ENCODE data around the gene ALKBH2.

The ALKBH2 gene

DNA sequence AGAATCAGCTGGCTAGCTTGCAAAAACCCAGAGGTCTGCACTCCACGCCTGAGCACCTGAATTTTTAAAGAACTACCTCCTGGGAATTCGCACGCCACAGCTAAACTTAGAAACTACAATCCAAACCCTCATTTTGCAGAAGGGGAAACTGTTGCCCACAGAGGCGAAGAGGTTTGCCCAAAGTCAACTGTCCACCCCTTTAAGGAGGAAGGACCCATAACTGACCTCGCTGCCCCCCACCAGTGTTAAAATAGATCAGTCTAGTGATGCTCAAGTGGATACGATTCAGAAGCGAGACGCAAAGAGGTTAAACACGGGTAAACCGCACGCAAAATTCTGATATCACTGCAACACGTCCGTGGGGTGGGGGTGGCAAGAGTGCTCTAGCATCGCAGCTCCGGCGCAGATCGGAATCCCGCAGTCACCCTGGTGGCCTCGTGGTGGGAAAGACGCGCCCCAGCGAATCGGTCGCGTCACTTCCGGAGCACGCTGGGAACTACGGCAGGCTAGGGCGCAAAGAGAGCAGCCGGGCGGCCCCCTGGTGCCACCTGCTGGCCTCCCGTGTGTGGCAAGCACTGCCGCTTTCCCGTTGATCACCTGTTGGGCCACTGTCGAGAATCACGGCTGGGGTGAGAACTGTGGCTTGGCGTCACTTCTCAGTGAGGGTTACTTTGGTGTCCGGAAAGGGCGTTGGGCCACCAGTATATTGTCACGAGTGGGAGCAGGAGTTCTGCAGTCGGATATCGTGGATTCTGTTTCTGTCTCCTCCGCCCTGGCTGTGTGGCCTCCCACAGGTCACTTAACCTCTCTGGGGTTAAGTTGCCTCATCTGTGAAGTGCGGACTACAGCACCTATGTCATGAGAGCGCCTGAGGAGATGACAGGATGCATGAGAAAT, at the start of gene ALKBH2:
Gene ALKBH2, minus strand, starts transcription at position 451 of the 897 bp plus-strand sequence. CDS start 686 bp downstream, outside the sequence.
- peak; percentile 83 for DNase-seq

DNA sequence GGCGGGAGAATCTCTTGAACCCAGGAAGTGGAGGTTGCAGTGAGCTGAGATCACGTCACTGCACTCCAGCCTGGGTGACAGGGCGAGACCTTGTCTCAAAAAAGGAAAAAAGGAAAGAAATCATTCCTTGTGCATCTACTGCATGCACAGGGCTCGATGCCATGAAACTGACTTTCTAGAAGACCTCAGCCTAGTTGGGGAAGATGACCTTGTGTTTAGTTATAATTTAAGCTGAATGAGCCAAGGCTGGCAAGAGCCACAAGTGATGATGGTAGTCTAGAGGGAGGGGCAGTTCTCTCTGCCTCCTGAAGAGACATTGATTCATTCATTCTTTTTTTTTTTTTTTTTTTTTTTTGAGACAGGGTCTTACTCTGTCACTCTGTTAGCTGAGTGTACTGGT, 47.3 kb upstream of the ALKBH2 start:
- DNase-seq = no peak

DNA sequence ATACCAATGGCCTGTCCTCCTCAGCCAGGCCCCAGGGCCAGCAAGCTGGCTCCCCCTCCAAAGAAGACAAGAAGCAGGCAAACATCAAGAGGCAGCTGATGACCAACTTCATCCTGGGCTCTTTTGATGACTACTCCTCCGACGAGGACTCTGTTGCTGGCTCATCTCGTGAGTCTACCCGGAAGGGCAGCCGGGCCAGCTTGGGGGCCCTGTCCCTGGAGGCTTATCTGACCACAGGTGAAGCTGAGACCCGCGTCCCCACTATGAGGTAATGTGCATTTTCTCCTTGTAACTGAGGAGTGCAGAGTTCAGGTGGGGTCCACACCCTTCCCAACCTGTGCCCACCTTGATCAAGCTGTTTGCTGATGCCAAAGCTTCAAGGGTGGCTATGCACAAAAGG, 46.5 kb upstream of the ALKBH2 start:
- DNase-seq = no peak

DNA sequence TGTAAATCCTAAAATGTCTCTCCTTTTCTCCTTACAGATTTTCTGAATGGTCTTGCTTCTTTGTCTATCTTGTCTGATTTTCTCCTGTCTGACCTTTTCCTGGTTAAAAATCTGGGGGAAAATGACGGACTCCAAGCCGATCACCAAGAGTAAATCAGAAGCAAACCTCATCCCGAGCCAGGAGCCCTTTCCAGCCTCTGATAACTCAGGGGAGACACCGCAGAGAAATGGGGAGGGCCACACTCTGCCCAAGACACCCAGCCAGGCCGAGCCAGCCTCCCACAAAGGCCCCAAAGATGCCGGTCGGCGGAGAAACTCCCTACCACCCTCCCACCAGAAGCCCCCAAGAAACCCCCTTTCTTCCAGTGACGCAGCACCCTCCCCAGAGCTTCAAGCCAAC, 46.1 kb upstream of the ALKBH2 start:
- no peak for DNase-seq

- DNase-seq = no peak
These were observed 43.8 kb upstream of the ALKBH2 start for GRCh38 chr12:109137055-109137454.

DNA sequence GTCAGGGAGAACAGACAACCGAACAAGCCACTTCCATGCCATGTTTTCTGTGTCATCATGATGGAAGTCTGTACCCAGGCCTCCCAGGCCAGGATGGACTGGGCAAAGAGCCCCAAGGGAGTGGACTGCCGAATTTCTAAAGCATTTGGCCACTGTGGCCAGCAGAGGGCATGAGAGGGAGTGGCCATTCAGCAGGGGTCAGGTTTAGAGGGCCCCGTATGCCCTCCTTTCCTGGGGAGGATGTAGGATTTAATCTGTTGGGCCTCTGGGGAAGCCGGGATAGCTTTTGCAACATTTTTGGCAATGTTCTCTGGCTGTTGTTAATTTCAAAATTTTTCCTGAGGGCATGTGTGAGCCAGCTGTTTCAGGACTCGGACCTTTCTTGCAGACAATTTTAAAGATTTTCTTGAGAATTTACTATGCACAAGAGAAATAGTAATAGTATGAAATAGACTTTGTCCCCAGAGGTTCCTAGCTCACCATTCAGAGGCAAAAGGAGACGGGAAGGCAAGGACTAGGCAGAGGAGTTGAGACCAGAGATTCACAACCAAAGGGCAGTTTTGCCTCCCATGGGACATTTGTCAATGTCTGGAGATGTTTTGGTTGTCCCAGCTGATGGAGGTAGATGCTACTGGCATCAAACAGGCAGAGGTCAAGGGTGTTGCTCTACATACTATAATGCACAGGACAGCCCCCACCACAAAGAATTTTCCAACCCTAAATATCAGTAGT, 41.1 kb upstream of the ALKBH2 start:
- DNase-seq = no peak

- peak; percentile 38 for DNase-seq
These were observed 38.1 kb upstream of the ALKBH2 start for GRCh38 chr12:109131154-109132050.

- DNase-seq = no peak
These were observed 37.3 kb upstream of the ALKBH2 start for GRCh38 chr12:109130297-109131153.

GRCh38 chr12:109127533-109128242, 34.4 kb upstream of the ALKBH2 start:
- no peak for DNase-seq

DNA sequence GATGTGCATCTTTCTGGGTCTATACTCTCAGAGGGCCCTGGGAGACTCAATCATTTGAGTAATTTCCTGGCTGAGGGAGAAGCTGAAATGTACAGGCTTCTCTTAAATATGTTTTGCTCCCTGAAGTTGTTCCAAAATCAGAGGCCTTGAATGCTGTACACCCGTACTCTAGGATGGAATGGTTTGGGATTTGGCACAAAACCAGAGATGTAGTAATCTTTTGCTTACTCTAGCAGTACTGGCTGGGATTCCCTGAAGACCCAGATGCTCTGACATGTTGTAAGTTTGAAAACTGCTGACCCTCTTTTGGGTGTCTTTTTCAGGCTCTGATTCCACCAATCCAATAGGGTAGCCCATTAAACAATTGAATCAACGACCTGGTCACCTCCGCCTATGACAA, 33.5 kb upstream of the ALKBH2 start:
- no peak for DNase-seq

GRCh38 chr12:109125791-109126190, 32.5 kb upstream of the ALKBH2 start:
- no peak for DNase-seq

- no peak for DNase-seq
These were observed 31.8 kb upstream of the ALKBH2 start for GRCh38 chr12:109124878-109125648.

DNA sequence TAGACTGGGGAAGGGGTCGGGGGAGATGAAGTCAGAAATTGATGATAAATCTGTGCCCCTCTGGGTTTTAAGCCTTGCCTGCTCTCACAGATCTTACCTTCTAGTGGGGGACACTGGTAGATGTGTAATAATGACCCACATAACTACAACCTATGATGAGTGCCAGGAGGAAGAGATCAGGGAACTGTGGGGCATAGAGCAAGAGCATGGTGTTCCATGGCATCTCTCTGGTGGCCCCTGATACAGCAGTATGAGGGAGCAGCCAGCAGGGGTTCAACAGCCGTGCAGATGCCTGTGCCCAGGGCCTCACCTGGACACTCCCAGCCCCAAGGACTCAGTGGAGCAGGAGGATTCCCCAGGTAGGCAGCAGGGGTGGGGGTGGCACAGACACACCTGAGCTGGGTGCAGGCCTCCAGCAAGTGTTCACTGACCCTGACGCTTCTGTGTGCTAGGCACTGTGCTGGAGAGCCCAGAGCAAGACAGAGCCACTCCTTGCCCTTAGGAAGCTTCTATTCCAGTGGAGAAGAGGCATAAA, 28.1 kb upstream of the ALKBH2 start:
- DNase-seq = no peak

DNA sequence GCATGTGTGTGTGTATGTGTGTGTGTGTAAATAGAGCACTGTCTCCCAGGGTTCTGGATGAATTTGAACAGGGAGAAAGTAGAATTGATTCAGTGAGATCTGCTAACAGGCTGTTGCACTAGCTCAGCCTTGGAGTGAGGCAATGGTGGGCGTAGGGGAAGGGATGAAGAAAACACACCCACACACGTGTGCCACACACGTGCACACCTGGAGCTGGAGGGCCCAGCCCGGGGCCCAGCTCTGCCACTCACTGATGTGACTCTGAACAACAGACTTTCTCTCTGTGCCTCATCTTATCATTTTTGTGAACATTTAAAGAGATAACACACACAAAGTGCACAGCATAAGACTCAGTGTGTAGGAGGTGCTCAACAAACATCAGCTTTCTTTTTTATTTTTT, 27.3 kb upstream of the ALKBH2 start:
- DNase-seq = no peak

- DNase-seq = no peak
These were observed 26.8 kb upstream of the ALKBH2 start for GRCh38 chr12:109120095-109120494.

- DNase-seq = no peak
These were observed 23.3 kb upstream of the ALKBH2 start for GRCh38 chr12:109116611-109116949.

- no peak for DNase-seq
These were observed 22.7 kb upstream of the ALKBH2 start, which contains the start of gene ACACB for GRCh38 chr12:109115758-109116610. Gene ACACB (plus strand): TSS chr12:109116587. CDS start chr12:109139406, 22,819 bp downstream.

DNA sequence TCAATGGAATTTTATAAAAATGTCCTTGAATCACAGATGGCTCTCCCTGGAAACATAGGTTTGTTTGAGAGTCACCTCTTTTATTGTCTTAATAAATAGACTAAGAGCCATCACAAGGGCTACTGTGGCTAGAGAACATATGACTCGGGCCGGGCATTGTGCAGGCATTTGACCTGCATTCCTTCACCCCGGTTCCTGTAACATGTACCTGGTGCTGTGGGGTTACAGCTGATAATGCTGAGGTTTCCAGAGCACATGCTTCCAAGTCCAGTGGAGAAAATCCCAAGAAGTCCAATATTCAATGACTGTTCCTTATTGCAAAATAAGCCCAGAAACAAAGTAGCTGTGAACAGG, 22.1 kb upstream of the ALKBH2 start:
- no peak for DNase-seq

GRCh38 chr12:109114644-109115043, 21.4 kb upstream of the ALKBH2 start:
- no peak for DNase-seq
